GM12878 (cell line): Measurements from ENCODE around the gene ACTG1. TPM values are rescaled to one million over a fixed set of nuclear protein-coding genes. Genes with fewer than 3 reads are reported as not detected.

Experiments
- ATAC-seq: fragments of 200-7000 bp; cut with Tn5 transposase; 3 replicates; pipeline ENCODE4 v1.9.1; 2020; ENCODE audit warnings: mild to moderate bottlenecking, moderate library complexity
- BruUV-seq: library from RNA; stranded (reverse); fragments of 400-500 nt; replicated peaks from 2 replicates; lab custom pipeline; 2021; lab: Mats Ljungman, UMichigan
- CTCF ChIA-PET: fragments of 300-600 bp; sonication (Branson Sonifier 250); formaldehyde crosslinking; extraction: SDS; loops from one replicate; lab custom pipeline; 2021; ENCODE audit warnings: inconsistent platforms; lab: Yijun Ruan, JAX
- POLR2A ChIA-PET: fragments of 350-600 bp; formaldehyde crosslinking; extraction: SDS; loops from one replicate; lab custom pipeline; 2021; ENCODE audit warnings: inconsistent platforms; lab: Charles Lee
- RAD21 ChIA-PET: fragments of 300-600 bp; sonication (Branson Sonifier 250); formaldehyde crosslinking; loops from one replicate; lab custom pipeline; 2023; ENCODE audit warnings: antibody characterized with exemption; ENCODE audit not compliant: unreplicated experiment; lab: Charles Lee
- SMC1A ChIA-PET: fragments of 300-600 bp; sonication (Branson Sonifier 250); formaldehyde crosslinking; loops from one replicate; lab custom pipeline; 2023; ENCODE audit not compliant: unreplicated experiment, uncharacterized antibody; lab: Charles Lee
- DNase-seq: peaks from one replicate; pipeline ENCODE4 v3.0.0-alpha.2; 2011; ENCODE audit warnings: low read depth, low spot score
- FAIRE-seq: peaks from 3 replicates; lab custom pipeline; 2011; peaks lifted over from hg19 to GRCh38; lab: Jason Lieb, UNC
- H2AFZ ChIP-seq: 2 replicates; pipeline ENCODE4 v1.6.0; 2011; ENCODE audit warnings: low read depth, low read length, control low read depth; ENCODE audit not compliant: control insufficient read depth
- H3K27ac ChIP-seq: 2 replicates; pipeline ENCODE4 v1.5.1; 2011; ENCODE audit warnings: control low read depth; ENCODE audit not compliant: control insufficient read depth, insufficient read depth
- H3K27me3 ChIP-seq, 2 experiments: replicated peaks in 1 of 2; 2 replicates each; pipeline versions ENCODE4 v1.6.0 to v1.6.1; 2011; ENCODE audit warnings: low read length in 1 of 2; ENCODE audit not compliant: control insufficient read depth in 2 of 2, insufficient read depth in 2 of 2
- H3K36me3 ChIP-seq, 2 experiments: 2 replicates each; pipeline ENCODE4 v1.5.1; 2011; ENCODE audit warnings: low read length in 1 of 2; ENCODE audit not compliant: control insufficient read depth in 2 of 2, insufficient read depth in 2 of 2
- H3K4me1 ChIP-seq: 2 replicates; pipeline ENCODE4 v1.6.1; 2011; ENCODE audit warnings: mild to moderate bottlenecking, low read length, moderate library complexity, mixed read lengths; ENCODE audit not compliant: control insufficient read depth, insufficient read depth
- H3K4me2 ChIP-seq: 2 replicates; pipeline ENCODE4 v1.6.0; 2011; ENCODE audit warnings: control low read depth; ENCODE audit not compliant: control insufficient read depth, insufficient read depth
- H3K4me3 ChIP-seq: fragments of 200-600 bp; sonication (generic); 2 replicates; pipeline ENCODE4 v1.5.1; 2016
- H3K79me2 ChIP-seq: 2 replicates; pipeline ENCODE4 v1.6.0; 2011; ENCODE audit warnings: low read length; ENCODE audit not compliant: control insufficient read depth, insufficient read depth
- H3K9ac ChIP-seq: 2 replicates; pipeline ENCODE4 v1.8.0; 2011; ENCODE audit warnings: low read length, control low read depth, mixed read lengths; ENCODE audit not compliant: control insufficient read depth, insufficient read depth
- H3K9me3 ChIP-seq: replicated peaks from 3 replicates; pipeline ENCODE4 v1.5.1; 2011; ENCODE audit warnings: mild to moderate bottlenecking, low read length; ENCODE audit not compliant: control insufficient read depth, insufficient read depth
- H4K20me1 ChIP-seq: 2 replicates; pipeline ENCODE4 v1.6.0; 2011; ENCODE audit not compliant: control insufficient read depth, insufficient read depth
- ATF7 ChIP-seq: fragments of 450-650 bp; IDR thresholded peaks from 2 replicates; pipeline ENCODE4 v1.6.1; 2016; ENCODE audit warnings: low read depth, mild to moderate bottlenecking
- BMI1 ChIP-seq: fragments of 450-650 bp; IDR thresholded peaks from 2 replicates; pipeline ENCODE4 v1.6.1; 2016; ENCODE audit warnings: mild to moderate bottlenecking, moderate library complexity, borderline replicate concordance
- CREM ChIP-seq: IDR thresholded peaks from 2 replicates; pipeline ENCODE4 v1.6.1; 2014; ENCODE audit warnings: antibody characterized with exemption, low read depth
- HDGF ChIP-seq: fragments of 450-650 bp; IDR thresholded peaks from 2 replicates; pipeline ENCODE4 v1.6.1; 2016; ENCODE audit warnings: antibody characterized with exemption
- IKZF1 ChIP-seq: fragments of 450-650 bp; conservative IDR thresholded peaks from 2 replicates; pipeline ENCODE4 v1.6.1; 2017; ENCODE audit warnings: antibody characterized with exemption, mild to moderate bottlenecking
- NFXL1 ChIP-seq: fragments of 450-650 bp; IDR thresholded peaks from 2 replicates; pipeline ENCODE4 v1.6.1; 2017; ENCODE audit warnings: antibody characterized with exemption, mild to moderate bottlenecking, borderline replicate concordance
- RELA ChIP-seq: fragments of 450-650 bp; IDR thresholded peaks from 2 replicates; pipeline ENCODE4 v1.8.0; 2014; ENCODE audit warnings: borderline replicate concordance; ENCODE audit not compliant: partially characterized antibody
- ZBTB11 ChIP-seq: fragments of 450-650 bp; formaldehyde crosslinking; IDR thresholded peaks from 2 replicates; pipeline ENCODE4 v1.5.0; 2022; ENCODE audit warnings: mild to moderate bottlenecking, missing genetic modification characterization
- ZNF384 ChIP-seq: IDR thresholded peaks from 2 replicates; pipeline ENCODE4 v1.6.1; 2012; ENCODE audit warnings: low read depth, mild to moderate bottlenecking, low read length, improper control_type of control experiment, borderline replicate concordance
- ZNF687 ChIP-seq: fragments of 450-650 bp; IDR thresholded peaks from 2 replicates; pipeline ENCODE4 v1.6.1; 2017; ENCODE audit warnings: mild to moderate bottlenecking, moderate library complexity
- WGBS: methylation state at CpG from one replicate; pipeline ENCODE4 v1.1.6; 2016; ENCODE audit warnings: low lambda C conversion rate; ENCODE audit not compliant: insufficient replicate concordance, insufficient coverage; ENCODE audit errors: missing lambda C conversion rate; 5-methylcytosine and 5-hydroxymethylcytosine counted together
- in situ Hi-C: fragments of 300-500 bp; cut with MboI; formaldehyde crosslinking; loops from 9 replicates; pipeline ENCODE4 v1.14.3; 2018; ENCODE audit warnings: mixed read lengths
- intact Hi-C: fragments of 100-400 bp; cut with micrococcal nuclease; formaldehyde crosslinking; loops from one replicate; pipeline ENCODE4 v1.14.2; 2022; ENCODE audit not compliant: unreplicated experiment
- polyA plus RNA-seq, 11 experiments: library from polyadenylated mRNA; depleted of rRNA in 4 of 11; unstranded in 6 of 11; stranded (reverse) in 5 of 11; fragments of >200 nt; fragmentation: Nextera tagmentation in 4 of 11; fragmentation: Illumina TruSeq in 1 of 11; extraction: Ambion mirVana in 4 of 11; extraction: Trizol in 1 of 11; gene quantifications; 1 replicate in 1 of 11; 2 replicates in 10 of 11; pipeline versions ENCODE4 v1.2.1 to v1.2.3, GENCODE V29; 2011 to 2016; ENCODE audit warnings: inconsistent platforms in 2 of 11, missing spikeins in 2 of 11, low read depth in 1 of 11
- total RNA-seq, 4 experiments: library from RNA; depleted of rRNA in 3 of 4; stranded (reverse); fragments of >200 nt in 3 of 4; fragmentation: Illumina TruSeq in 1 of 4; extraction: Trizol in 1 of 4; gene quantifications; 2 replicates each; pipeline versions ENCODE4 v1.2.1 to v1.2.3, GENCODE V29; 2013 to 2021
- TF ChIP-seq, protein P1 (sequence below): IDR thresholded peaks from 2 replicates; pipeline ENCODE4 v1.6.1; 2012; ENCODE audit warnings: mild to moderate bottlenecking, low read depth, low read length

ACTG1 gene
- total and polyA plus RNA-seq, 10 of the 15 experiments (the other 5 are each of a cell fraction or from before 2014, with no cell fraction given): 810 to 6,105 (median 3,650) TPM

DNA sequence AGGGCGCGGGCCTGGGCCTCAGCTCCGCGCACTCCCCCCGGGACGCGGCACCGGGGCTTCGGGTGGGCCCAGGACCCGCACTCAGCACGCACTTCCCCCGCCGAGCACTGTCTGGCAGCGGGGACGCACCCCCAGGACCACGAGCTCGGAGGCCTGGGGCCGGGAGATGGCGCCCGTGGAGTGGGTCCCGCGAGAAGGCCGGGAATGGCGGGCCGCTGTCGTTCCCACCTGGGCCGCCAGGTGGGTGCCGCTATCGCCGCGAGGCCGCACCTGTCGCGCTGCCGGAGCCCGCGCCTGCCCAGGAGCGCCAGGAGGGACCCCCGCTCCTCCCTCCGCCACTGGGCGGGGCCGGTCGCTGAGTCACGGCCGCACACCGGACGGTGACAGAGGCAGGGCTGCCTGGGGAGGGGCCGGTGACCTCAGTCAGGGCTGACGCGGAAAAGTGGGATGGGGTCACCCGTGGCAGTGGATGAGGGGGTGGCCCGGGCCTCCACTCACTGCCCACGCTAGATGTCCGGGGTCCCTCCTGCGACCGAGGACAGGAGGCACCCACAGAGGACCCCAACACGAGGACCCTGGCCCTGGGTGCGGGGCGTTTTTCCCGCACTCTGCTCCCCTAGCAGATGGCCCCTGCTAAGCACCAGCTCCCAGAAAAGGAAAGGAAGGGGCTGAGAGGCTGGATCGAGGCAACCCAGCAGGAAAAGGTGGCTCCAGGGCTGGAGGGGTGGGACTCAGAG, 6.9 kb upstream of the ACTG1 start:
- Histone ChIP-seq H3K79me2 (peaks cover 46% of the 10 kb centered on the region), H3K27ac (peak overlapping the region; percentile 100), H3K4me2 (peak overlapping the region; percentile 97), H3K4me1 (peaks cover 33% of the 10 kb centered on the region), H3K4me3 (peak overlapping the region; percentile 72), H3K36me3 (no peaks in the 10 kb centered on the region; a peak in 1 of 4 replicates), H2AFZ (peak overlapping the region; percentile 68), H4K20me1 (no peaks in the 10 kb centered on the region), H3K9me3 (no peaks in the 10 kb centered on the region), H3K9ac (peak overlapping the region; percentile 78), H3K27me3 (no peaks in the 10 kb centered on the region)
- ChIA-PET POLR2A (interaction anchor here (0.5 to 2.8 kb wide), 4 partner anchors 10 to 81 kb away, joined by 3 to 34 read pairs (median 10); partner anchors contain the start of gene FAAP100), SMC1A (interaction anchor here (0.5 to 3.2 kb wide), 7 partner anchors 13 to 228 kb away, joined by 3 to 15 read pairs (median 3); partner anchors contain the start of gene FAAP100), CTCF (interaction anchor here (1.6 to 5.5 kb wide), 6 partner anchors 19 to 81 kb away, joined by 4 to 47 read pairs (median 11); no protein-coding TSS in a partner anchor), RAD21 (interaction anchor here (0.8 to 7.6 kb wide), 5 partner anchors 9 to 81 kb away, joined by 3 to 44 read pairs (median 4); partner anchors contain the start of gene FAAP100)
- no TSS peak for BruUV-seq
- 1% methylated on average over 60 of the region's 61 CpGs for WGBS
- ATAC-seq (peak; percentile 39), DNase-seq (no peak), FAIRE-seq (no peak)
- intact Hi-C loops (loop anchor here (5.0 to 10.0 kb wide), 2 partner anchors 83 to 265 kb away; no protein-coding TSS in a partner anchor), in situ Hi-C loops (no loop called here)
- TF ChIP-seq RELA (no peak), ATF7 (no peak), ZNF687 (no peak; the same call in none of the 2 replicates), CREM (no peak), NFXL1 (no peak), ZNF384 (no peak), HDGF (peak; percentile 28; the same call in 1 of the 2 replicates), BMI1 (no peak), ZBTB11 (CRISPR knock-in tag) (no peak), IKZF1 (peak; percentile 67; the same call in 1 of the 2 replicates)
- TF ChIP-seq, protein P1, sequence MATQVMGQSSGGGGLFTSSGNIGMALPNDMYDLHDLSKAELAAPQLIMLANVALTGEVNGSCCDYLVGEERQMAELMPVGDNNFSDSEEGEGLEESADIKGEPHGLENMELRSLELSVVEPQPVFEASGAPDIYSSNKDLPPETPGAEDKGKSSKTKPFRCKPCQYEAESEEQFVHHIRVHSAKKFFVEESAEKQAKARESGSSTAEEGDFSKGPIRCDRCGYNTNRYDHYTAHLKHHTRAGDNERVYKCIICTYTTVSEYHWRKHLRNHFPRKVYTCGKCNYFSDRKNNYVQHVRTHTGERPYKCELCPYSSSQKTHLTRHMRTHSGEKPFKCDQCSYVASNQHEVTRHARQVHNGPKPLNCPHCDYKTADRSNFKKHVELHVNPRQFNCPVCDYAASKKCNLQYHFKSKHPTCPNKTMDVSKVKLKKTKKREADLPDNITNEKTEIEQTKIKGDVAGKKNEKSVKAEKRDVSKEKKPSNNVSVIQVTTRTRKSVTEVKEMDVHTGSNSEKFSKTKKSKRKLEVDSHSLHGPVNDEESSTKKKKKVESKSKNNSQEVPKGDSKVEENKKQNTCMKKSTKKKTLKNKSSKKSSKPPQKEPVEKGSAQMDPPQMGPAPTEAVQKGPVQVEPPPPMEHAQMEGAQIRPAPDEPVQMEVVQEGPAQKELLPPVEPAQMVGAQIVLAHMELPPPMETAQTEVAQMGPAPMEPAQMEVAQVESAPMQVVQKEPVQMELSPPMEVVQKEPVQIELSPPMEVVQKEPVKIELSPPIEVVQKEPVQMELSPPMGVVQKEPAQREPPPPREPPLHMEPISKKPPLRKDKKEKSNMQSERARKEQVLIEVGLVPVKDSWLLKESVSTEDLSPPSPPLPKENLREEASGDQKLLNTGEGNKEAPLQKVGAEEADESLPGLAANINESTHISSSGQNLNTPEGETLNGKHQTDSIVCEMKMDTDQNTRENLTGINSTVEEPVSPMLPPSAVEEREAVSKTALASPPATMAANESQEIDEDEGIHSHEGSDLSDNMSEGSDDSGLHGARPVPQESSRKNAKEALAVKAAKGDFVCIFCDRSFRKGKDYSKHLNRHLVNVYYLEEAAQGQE: no peak
